ENCODE results near the gene C1orf105.
"Not testable (repeated sequence)": the region's sequence is repeated elsewhere in the genome, so short reads cannot be mapped to it uniquely, and the experiment has no call there.

Gene C1orf105

GRCh38 chr1:172429331-172430127 is 9.0 kb downstream of the C1orf105 start:
- H3K27me3 Mint-ChIP-seq (ENCODE audit: low read depth, poor library complexity), result no peaks in the 10 kb centered on the region
- peaks cover 22% of the 10 kb centered on the region for H3K9me3 Mint-ChIP-seq
- H3K27ac Mint-ChIP-seq, result no peak overlapping the region
- TF ChIP-seq CTCF (IDR thresholded peaks at IDR 0.05), result peak; percentile 43
- peaks cover 7% of the 10 kb centered on the region for H3K4me1 Mint-ChIP-seq
- H3K4me3 Mint-ChIP-seq, result no peak overlapping the region
- H3K36me3 Mint-ChIP-seq (ENCODE audit: low read depth), result peaks cover 19% of the 10 kb centered on the region
- no peak for DNase-seq

- Mint-ChIP-seq H3K4me3 (no peak overlapping the region), H3K36me3 (ENCODE audit: low read depth) (peaks cover 22% of the 10 kb centered on the region), H3K27me3 (ENCODE audit: low read depth, poor library complexity) (no peaks in the 10 kb centered on the region), H3K4me1 (peaks cover 7% of the 10 kb centered on the region), H3K27ac (no peak overlapping the region), H3K9me3 (peaks cover 28% of the 10 kb centered on the region)
- TF ChIP-seq CTCF (IDR thresholded peaks at IDR 0.05), result no peak
- no peak for DNase-seq
These were observed 9.6 kb downstream of the C1orf105 start for GRCh38 chr1:172430128-172430454.

GRCh38 chr1:172431204-172431603 is 10.7 kb downstream of the C1orf105 start:
- Mint-ChIP-seq H3K27ac (peak overlapping the region; percentile 67), H3K9me3 (peaks cover 39% of the 10 kb centered on the region), H3K4me1 (peaks cover 7% of the 10 kb centered on the region), H3K36me3 (ENCODE audit: low read depth) (peaks cover 32% of the 10 kb centered on the region), H3K27me3 (ENCODE audit: low read depth, poor library complexity) (no peaks in the 10 kb centered on the region), H3K4me3 (no peak overlapping the region)
- no peak for DNase-seq
- no peak for TF ChIP-seq CTCF (IDR thresholded peaks at IDR 0.05)

GRCh38 chr1:172431721-172432192 is 11.3 kb downstream of the C1orf105 start:
- H3K36me3 Mint-ChIP-seq (ENCODE audit: low read depth), result peaks cover 35% of the 10 kb centered on the region
- peaks cover 44% of the 10 kb centered on the region for H3K9me3 Mint-ChIP-seq
- H3K27me3 Mint-ChIP-seq (ENCODE audit: low read depth, poor library complexity), result no peaks in the 10 kb centered on the region
- TF ChIP-seq CTCF (IDR thresholded peaks at IDR 0.05), result no peak
- no peak for DNase-seq
- no peak overlapping the region for H3K4me3 Mint-ChIP-seq
- H3K27ac Mint-ChIP-seq, result peak overlapping the region; percentile 67
- peaks cover 7% of the 10 kb centered on the region for H3K4me1 Mint-ChIP-seq

- peaks cover 69% of the 10 kb centered on the region for H3K36me3 Mint-ChIP-seq (ENCODE audit: low read depth)
- not testable (repeated sequence) for DNase-seq; H3K27ac Mint-ChIP-seq; H3K4me1 Mint-ChIP-seq; H3K27me3 Mint-ChIP-seq (ENCODE audit: low read depth, poor library complexity); H3K4me3 Mint-ChIP-seq
- peaks cover 58% of the 10 kb centered on the region for H3K9me3 Mint-ChIP-seq
These were observed 16.7 kb downstream of the C1orf105 start for GRCh38 chr1:172437183-172437582.

GRCh38 chr1:172442404-172442803 is 21.9 kb downstream of the C1orf105 start:
- Mint-ChIP-seq H3K36me3 (ENCODE audit: low read depth) (peaks cover 39% of the 10 kb centered on the region), H3K27ac (no peak overlapping the region), H3K9me3 (peaks cover 7% of the 10 kb centered on the region), H3K4me3 (peak overlapping the region; percentile 93), H3K4me1 (peaks cover 27% of the 10 kb centered on the region), H3K27me3 (ENCODE audit: low read depth, poor library complexity) (peaks cover 4% of the 10 kb centered on the region)
- no peak for TF ChIP-seq CTCF (IDR thresholded peaks at IDR 0.05)
- DNase-seq, result no peak

Measured in nephron progenitor cell (in vitro differentiated cells).